NCI-H82 treated with DMSO at 0.1 percent for 48 hours (cell line): ENCODE data around the gene STIM2.
A peak's percentile ranks its signal among the peaks of the same experiment; 100 is the strongest.
"Not testable (repeated sequence)": the region's sequence is repeated elsewhere in the genome, so short reads cannot be mapped to it uniquely, and the experiment has no call there.

Experiments
- DNase-seq: peaks from one replicate; lab custom pipeline; 2025; ENCODE audit not compliant: unreplicated experiment; lab: John Stamatoyannopoulos, UW

STIM2 gene

GRCh38 chr4:26866781-26867180, 6.1 kb downstream of the STIM2 start:
- DNase-seq = no peak

- no peak for DNase-seq
Observed at GRCh38 chr4:26867914-26868684, 7.5 kb downstream of the STIM2 start.

- no peak for DNase-seq
Observed at GRCh38 chr4:26870576-26871262, 10.1 kb downstream of the STIM2 start.

GRCh38 chr4:26871611-26872010, 11.0 kb downstream of the STIM2 start:
- peak; percentile 38 for DNase-seq

- DNase-seq = no peak
Observed at GRCh38 chr4:26873391-26874026, 12.9 kb downstream of the STIM2 start.

GRCh38 chr4:26874110-26874509, 13.5 kb downstream of the STIM2 start:
- DNase-seq = no peak

- DNase-seq = no peak
Observed at GRCh38 chr4:26877406-26877805, 16.8 kb downstream of the STIM2 start.

GRCh38 chr4:26877961-26878360, 17.3 kb downstream of the STIM2 start:
- DNase-seq = no peak

GRCh38 chr4:26878794-26879391, 18.3 kb downstream of the STIM2 start:
- DNase-seq = no peak

- no peak for DNase-seq
Observed at GRCh38 chr4:26879805-26880204, 19.2 kb downstream of the STIM2 start.

GRCh38 chr4:26884026-26884425, 23.4 kb downstream of the STIM2 start:
- no peak for DNase-seq

- no peak for DNase-seq
Observed at GRCh38 chr4:26884486-26884988, 23.9 kb downstream of the STIM2 start.

GRCh38 chr4:26885912-26886274, 25.3 kb downstream of the STIM2 start:
- DNase-seq = no peak

GRCh38 chr4:26887143-26887542, 26.5 kb downstream of the STIM2 start:
- DNase-seq = no peak

GRCh38 chr4:26887809-26888208, 27.2 kb downstream of the STIM2 start:
- no peak for DNase-seq

GRCh38 chr4:26889356-26889755, 28.7 kb downstream of the STIM2 start:
- no peak for DNase-seq

GRCh38 chr4:26891054-26891453, 30.4 kb downstream of the STIM2 start:
- no peak for DNase-seq

- DNase-seq = no peak
Observed at GRCh38 chr4:26891867-26892266, 31.2 kb downstream of the STIM2 start.

GRCh38 chr4:26892480-26893150, 32.0 kb downstream of the STIM2 start:
- DNase-seq = no peak

GRCh38 chr4:26893491-26893890, 32.9 kb downstream of the STIM2 start:
- DNase-seq = no peak

- DNase-seq = not testable (repeated sequence)
Observed at GRCh38 chr4:26894881-26895280, 34.2 kb downstream of the STIM2 start.
